ENCODE data around the gene C1orf210. TPM values are rescaled to one million over a fixed set of nuclear protein-coding genes. Genes with fewer than 3 reads are reported as not detected.

C1orf210 gene
- total RNA-seq, 1 donor from 2014 or later = not detected

GRCh38 chr1:43253173-43253572, 32.2 kb downstream of the C1orf210 start:
- H3K27ac ChIP-seq (ENCODE audit: low read depth, low read length) = no peak overlapping the region
- H3K9ac ChIP-seq (ENCODE audit: low read depth in 1 of 3, low read length in 3 of 3) = no peak overlapping the region
- H3K4me1 ChIP-seq (ENCODE audit: control insufficient read depth in 3 of 3, insufficient read depth in 3 of 3, low read length in 3 of 3) = no peaks in the 10 kb centered on the region
- no peaks in the 10 kb centered on the region for H3K36me3 ChIP-seq (ENCODE audit: control insufficient read depth in 3 of 3, insufficient read depth in 3 of 3, low read length in 3 of 3)
- no peaks in the 10 kb centered on the region for H3K9me3 ChIP-seq (ENCODE audit: control insufficient read depth in 3 of 3, low read length in 3 of 3)
- H3K4me3 ChIP-seq (ENCODE audit: low read length in 3 of 3) = no peak overlapping the region
- H3K27me3 ChIP-seq (ENCODE audit: control insufficient read depth in 3 of 3, insufficient read depth in 3 of 3, low read length in 3 of 3) = no peaks in the 10 kb centered on the region

GRCh38 chr1:43252225-43252624, 33.2 kb downstream of the C1orf210 start:
- no peak overlapping the region for H3K4me3 ChIP-seq (ENCODE audit: low read length in 3 of 3)
- H3K27ac ChIP-seq (ENCODE audit: low read depth, low read length) = no peak overlapping the region
- H3K27me3 ChIP-seq (ENCODE audit: control insufficient read depth in 3 of 3, insufficient read depth in 3 of 3, low read length in 3 of 3) = no peaks in the 10 kb centered on the region
- H3K9ac ChIP-seq (ENCODE audit: low read depth in 1 of 3, low read length in 3 of 3) = no peak overlapping the region
- no peaks in the 10 kb centered on the region for H3K4me1 ChIP-seq (ENCODE audit: control insufficient read depth in 3 of 3, insufficient read depth in 3 of 3, low read length in 3 of 3)
- no peaks in the 10 kb centered on the region for H3K9me3 ChIP-seq (ENCODE audit: control insufficient read depth in 3 of 3, low read length in 3 of 3)
- no peaks in the 10 kb centered on the region for H3K36me3 ChIP-seq (ENCODE audit: control insufficient read depth in 3 of 3, insufficient read depth in 3 of 3, low read length in 3 of 3)

GRCh38 chr1:43251024-43251423, 34.4 kb downstream of the C1orf210 start:
- Histone ChIP-seq H3K36me3 (ENCODE audit: control insufficient read depth in 3 of 3, insufficient read depth in 3 of 3, low read length in 3 of 3) (no peaks in the 10 kb centered on the region), H3K9me3 (ENCODE audit: control insufficient read depth in 3 of 3, low read length in 3 of 3) (no peaks in the 10 kb centered on the region), H3K9ac (ENCODE audit: low read depth in 1 of 3, low read length in 3 of 3) (no peak overlapping the region), H3K4me3 (ENCODE audit: low read length in 3 of 3) (no peak overlapping the region), H3K27ac (ENCODE audit: low read depth, low read length) (no peak overlapping the region), H3K27me3 (ENCODE audit: control insufficient read depth in 3 of 3, insufficient read depth in 3 of 3, low read length in 3 of 3) (no peaks in the 10 kb centered on the region), H3K4me1 (ENCODE audit: control insufficient read depth in 3 of 3, insufficient read depth in 3 of 3, low read length in 3 of 3) (no peaks in the 10 kb centered on the region)

- H3K27ac ChIP-seq (ENCODE audit: low read depth, low read length) = no peak overlapping the region
- H3K9me3 ChIP-seq (ENCODE audit: control insufficient read depth in 3 of 3, low read length in 3 of 3) = no peaks in the 10 kb centered on the region
- H3K4me1 ChIP-seq (ENCODE audit: control insufficient read depth in 3 of 3, insufficient read depth in 3 of 3, low read length in 3 of 3) = no peaks in the 10 kb centered on the region
- H3K36me3 ChIP-seq (ENCODE audit: control insufficient read depth in 3 of 3, insufficient read depth in 3 of 3, low read length in 3 of 3) = no peaks in the 10 kb centered on the region
- H3K4me3 ChIP-seq (ENCODE audit: low read length in 3 of 3) = no peak overlapping the region
- H3K27me3 ChIP-seq (ENCODE audit: control insufficient read depth in 3 of 3, insufficient read depth in 3 of 3, low read length in 3 of 3) = no peaks in the 10 kb centered on the region
- no peak overlapping the region for H3K9ac ChIP-seq (ENCODE audit: low read depth in 1 of 3, low read length in 3 of 3)
These were observed 35.0 kb downstream of the C1orf210 start for GRCh38 chr1:43250351-43250761.

- H3K36me3 ChIP-seq (ENCODE audit: control insufficient read depth in 3 of 3, insufficient read depth in 3 of 3, low read length in 3 of 3) = no peaks in the 10 kb centered on the region
- no peak overlapping the region for H3K9ac ChIP-seq (ENCODE audit: low read depth in 1 of 3, low read length in 3 of 3)
- H3K27me3 ChIP-seq (ENCODE audit: control insufficient read depth in 3 of 3, insufficient read depth in 3 of 3, low read length in 3 of 3) = no peaks in the 10 kb centered on the region
- no peaks in the 10 kb centered on the region for H3K9me3 ChIP-seq (ENCODE audit: control insufficient read depth in 3 of 3, low read length in 3 of 3)
- H3K27ac ChIP-seq (ENCODE audit: low read depth, low read length) = no peak overlapping the region
- H3K4me1 ChIP-seq (ENCODE audit: control insufficient read depth in 3 of 3, insufficient read depth in 3 of 3, low read length in 3 of 3) = no peaks in the 10 kb centered on the region
- H3K4me3 ChIP-seq (ENCODE audit: low read length in 3 of 3) = no peak overlapping the region
These were observed 38.0 kb downstream of the C1orf210 start for GRCh38 chr1:43247256-43247921.

- Histone ChIP-seq H3K4me3 (ENCODE audit: low read length in 3 of 3) (no peak overlapping the region), H3K27ac (ENCODE audit: low read depth, low read length) (no peak overlapping the region), H3K4me1 (ENCODE audit: control insufficient read depth in 3 of 3, insufficient read depth in 3 of 3, low read length in 3 of 3) (no peaks in the 10 kb centered on the region), H3K9ac (ENCODE audit: low read depth in 1 of 3, low read length in 3 of 3) (no peak overlapping the region), H3K9me3 (ENCODE audit: control insufficient read depth in 3 of 3, low read length in 3 of 3) (no peaks in the 10 kb centered on the region), H3K27me3 (ENCODE audit: control insufficient read depth in 3 of 3, insufficient read depth in 3 of 3, low read length in 3 of 3) (no peaks in the 10 kb centered on the region), H3K36me3 (ENCODE audit: control insufficient read depth in 3 of 3, insufficient read depth in 3 of 3, low read length in 3 of 3) (no peaks in the 10 kb centered on the region)
These were observed 38.7 kb downstream of the C1orf210 start for GRCh38 chr1:43246466-43247213.

GRCh38 chr1:43243299-43243698, 42.1 kb downstream of the C1orf210 start:
- no peaks in the 10 kb centered on the region for H3K27me3 ChIP-seq (ENCODE audit: control insufficient read depth in 3 of 3, insufficient read depth in 3 of 3, low read length in 3 of 3)
- no peak overlapping the region for H3K27ac ChIP-seq (ENCODE audit: low read depth, low read length)
- no peak overlapping the region for H3K9ac ChIP-seq (ENCODE audit: low read depth in 1 of 3, low read length in 3 of 3)
- H3K4me3 ChIP-seq (ENCODE audit: low read length in 3 of 3) = no peak overlapping the region
- H3K4me1 ChIP-seq (ENCODE audit: control insufficient read depth in 3 of 3, insufficient read depth in 3 of 3, low read length in 3 of 3) = peaks cover 0 to 5% (median 0%) of the 10 kb centered on the region in 3 donors
- H3K36me3 ChIP-seq (ENCODE audit: control insufficient read depth in 3 of 3, insufficient read depth in 3 of 3, low read length in 3 of 3) = no peaks in the 10 kb centered on the region
- H3K9me3 ChIP-seq (ENCODE audit: control insufficient read depth in 3 of 3, low read length in 3 of 3) = no peaks in the 10 kb centered on the region

GRCh38 chr1:43241413-43241836, 44.0 kb downstream of the C1orf210 start:
- Histone ChIP-seq H3K36me3 (ENCODE audit: control insufficient read depth in 3 of 3, insufficient read depth in 3 of 3, low read length in 3 of 3) (no peaks in the 10 kb centered on the region), H3K4me1 (ENCODE audit: control insufficient read depth in 3 of 3, insufficient read depth in 3 of 3, low read length in 3 of 3) (peaks cover 0 to 7% (median 0%) of the 10 kb centered on the region in 3 donors), H3K27me3 (ENCODE audit: control insufficient read depth in 3 of 3, insufficient read depth in 3 of 3, low read length in 3 of 3) (no peaks in the 10 kb centered on the region), H3K9ac (ENCODE audit: low read depth in 1 of 3, low read length in 3 of 3) (no peak overlapping the region), H3K4me3 (ENCODE audit: low read length in 3 of 3) (no peak overlapping the region), H3K27ac (ENCODE audit: low read depth, low read length) (no peak overlapping the region), H3K9me3 (ENCODE audit: control insufficient read depth in 3 of 3, low read length in 3 of 3) (no peaks in the 10 kb centered on the region)

- Histone ChIP-seq H3K4me3 (ENCODE audit: low read length in 3 of 3) (no peak overlapping the region), H3K4me1 (ENCODE audit: control insufficient read depth in 3 of 3, insufficient read depth in 3 of 3, low read length in 3 of 3) (peaks cover 0 to 7% (median 0%) of the 10 kb centered on the region in 3 donors), H3K27me3 (ENCODE audit: control insufficient read depth in 3 of 3, insufficient read depth in 3 of 3, low read length in 3 of 3) (peaks cover 0 to 4% (median 0%) of the 10 kb centered on the region in 3 donors), H3K9me3 (ENCODE audit: control insufficient read depth in 3 of 3, low read length in 3 of 3) (no peaks in the 10 kb centered on the region), H3K9ac (ENCODE audit: low read depth in 1 of 3, low read length in 3 of 3) (no peak overlapping the region), H3K36me3 (ENCODE audit: control insufficient read depth in 3 of 3, insufficient read depth in 3 of 3, low read length in 3 of 3) (no peaks in the 10 kb centered on the region), H3K27ac (ENCODE audit: low read depth, low read length) (no peak overlapping the region)
These were observed 45.9 kb downstream of the C1orf210 start for GRCh38 chr1:43239484-43239883.

- H3K4me1 ChIP-seq (ENCODE audit: control insufficient read depth in 3 of 3, insufficient read depth in 3 of 3, low read length in 3 of 3) = peaks cover 0 to 7% (median 0%) of the 10 kb centered on the region in 3 donors
- no peaks in the 10 kb centered on the region for H3K36me3 ChIP-seq (ENCODE audit: control insufficient read depth in 3 of 3, insufficient read depth in 3 of 3, low read length in 3 of 3)
- no peak overlapping the region for H3K4me3 ChIP-seq (ENCODE audit: low read length in 3 of 3)
- no peak overlapping the region for H3K27ac ChIP-seq (ENCODE audit: low read depth, low read length)
- H3K9me3 ChIP-seq (ENCODE audit: control insufficient read depth in 3 of 3, low read length in 3 of 3) = no peaks in the 10 kb centered on the region
- H3K9ac ChIP-seq (ENCODE audit: low read depth in 1 of 3, low read length in 3 of 3) = no peak overlapping the region
- peaks cover 0 to 4% (median 0%) of the 10 kb centered on the region in 3 donors for H3K27me3 ChIP-seq (ENCODE audit: control insufficient read depth in 3 of 3, insufficient read depth in 3 of 3, low read length in 3 of 3)
These were observed 46.4 kb downstream of the C1orf210 start for GRCh38 chr1:43238991-43239469.

Data from skeletal muscle tissue (tissue), 4 donors.